ENCODE data around the gene OXNAD1. TPM values are rescaled to one million over a fixed set of nuclear protein-coding genes. Genes with fewer than 3 reads are reported as not detected.

OXNAD1 gene
- total RNA-seq, 2 experiments from 2014 or later, result 26.9 to 27.1 TPM

DNA sequence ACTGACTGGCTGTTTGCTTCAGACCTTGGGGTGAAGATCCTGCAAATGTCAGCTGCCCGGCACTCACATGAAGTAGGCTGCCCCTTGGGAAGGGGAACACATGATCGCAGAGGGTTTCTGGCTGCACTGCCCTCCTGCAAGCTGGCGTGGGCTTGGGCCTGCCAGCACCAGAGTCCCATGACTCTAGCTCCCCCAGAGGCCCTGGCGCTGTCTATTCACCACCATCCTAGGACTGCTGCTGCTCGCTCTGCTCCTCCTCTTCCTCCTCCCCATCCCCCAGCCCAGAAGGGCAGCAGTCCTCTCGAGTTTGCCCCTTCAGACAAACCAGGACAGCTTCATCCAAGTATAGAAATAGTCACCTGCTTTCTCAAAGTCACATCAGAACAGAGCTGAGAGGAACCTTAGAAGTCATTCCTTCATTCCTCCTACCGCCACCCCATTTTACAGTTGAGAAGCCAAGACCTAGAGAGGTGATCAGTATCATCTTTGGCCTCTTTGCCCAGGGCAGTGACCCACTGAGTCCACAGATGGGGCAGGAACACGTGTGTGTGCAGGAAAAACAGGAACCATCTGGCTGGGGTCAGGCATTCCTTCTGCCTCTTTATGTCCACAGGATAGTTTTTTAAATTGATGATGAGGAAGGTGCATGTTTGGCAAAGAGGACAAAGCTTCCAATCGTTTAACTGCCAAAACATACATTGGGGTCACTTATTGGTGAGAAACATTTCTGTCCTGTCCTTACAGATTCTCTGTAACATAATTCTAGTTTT, 13.5 kb upstream of the OXNAD1 start:
- H3K27me3 Mint-ChIP-seq, result no peaks in the 10 kb centered on the region
- no peaks in the 10 kb centered on the region for H3K9me3 Mint-ChIP-seq
- ChIA-PET POLR2A (interaction anchor here (1.2 kb wide), 1 partner anchor 9 kb away, joined by 3 read pairs; no protein-coding TSS in a partner anchor), CTCF (interaction anchor here (1.9 kb wide), 1 partner anchor 203 kb away, joined by 7 read pairs; no protein-coding TSS in a partner anchor)
- H3K27ac Mint-ChIP-seq, result no peak overlapping the region
- no peak overlapping the region for H3K4me3 Mint-ChIP-seq
- DNase-seq, result no peak
- no peaks in the 10 kb centered on the region for H3K36me3 Mint-ChIP-seq (ENCODE audit: low read depth)
- H3K4me1 Mint-ChIP-seq, result peaks cover 43% of the 10 kb centered on the region

DNA sequence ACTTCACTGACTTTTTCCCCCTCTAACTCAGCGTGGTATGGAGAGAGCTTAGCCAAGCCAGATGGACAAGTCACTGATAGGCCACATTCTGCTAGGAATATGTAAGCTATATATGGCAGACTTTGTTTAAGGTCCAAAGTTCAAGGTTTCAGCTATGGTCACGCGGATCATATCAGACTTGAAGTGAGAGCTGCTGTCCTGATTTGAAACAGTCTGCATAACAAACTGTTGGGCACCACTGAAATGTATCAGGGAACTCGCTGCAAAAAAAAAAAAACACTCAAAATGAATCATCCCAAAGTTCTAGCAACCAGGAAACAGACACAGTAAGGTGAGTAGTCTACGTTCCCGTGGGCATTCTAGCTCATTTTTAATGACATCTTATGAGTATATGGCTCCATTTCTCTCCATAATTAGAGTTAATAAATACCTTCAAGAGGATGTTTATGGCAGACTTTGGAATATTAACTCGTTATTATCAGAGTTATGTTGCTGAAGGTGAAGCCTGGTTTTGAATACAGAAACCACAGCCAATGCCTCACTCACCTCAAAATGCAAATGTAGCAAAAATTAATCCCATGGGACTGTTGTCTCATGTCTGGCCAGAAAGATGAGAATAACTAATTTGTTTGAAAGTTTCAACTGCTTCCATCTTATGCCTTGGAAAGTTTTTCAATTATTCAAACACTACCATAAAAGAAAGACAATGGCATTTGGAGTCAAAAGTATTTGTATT, 12.6 kb upstream of the OXNAD1 start:
- H3K36me3 Mint-ChIP-seq (ENCODE audit: low read depth), result peaks cover 7% of the 10 kb centered on the region
- no peak overlapping the region for H3K4me3 Mint-ChIP-seq
- no peak overlapping the region for H3K27ac Mint-ChIP-seq
- no peaks in the 10 kb centered on the region for H3K9me3 Mint-ChIP-seq
- H3K27me3 Mint-ChIP-seq, result no peaks in the 10 kb centered on the region
- no peak for DNase-seq
- peaks cover 44% of the 10 kb centered on the region for H3K4me1 Mint-ChIP-seq
- CTCF ChIA-PET, result interaction anchor here (1.9 kb wide), 1 partner anchor 204 kb away, joined by 7 read pairs; no protein-coding TSS in a partner anchor
- POLR2A ChIA-PET, result interaction anchor here (1.2 kb wide), 1 partner anchor 9 kb away, joined by 3 read pairs; no protein-coding TSS in a partner anchor

DNA sequence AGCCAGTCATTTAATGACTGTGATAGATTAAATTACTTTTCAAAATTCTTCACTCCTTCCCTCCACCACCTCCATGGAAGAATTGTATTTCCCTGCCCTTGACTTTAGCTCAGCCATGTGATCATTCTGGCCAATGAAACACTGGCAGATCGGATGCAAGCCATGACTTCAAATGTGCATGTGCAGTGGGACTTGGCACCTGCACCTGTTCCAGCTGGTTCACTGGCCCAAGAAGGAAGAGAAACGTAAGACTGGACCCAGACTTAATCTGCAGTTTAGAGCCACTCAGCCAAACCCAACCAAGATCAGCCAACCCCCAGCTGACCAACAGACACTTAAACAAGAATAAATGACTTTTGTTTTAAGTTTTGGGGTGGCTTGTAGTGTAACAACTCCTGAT, 12.0 kb upstream of the OXNAD1 start:
- Mint-ChIP-seq H3K9me3 (no peaks in the 10 kb centered on the region), H3K4me1 (peaks cover 40% of the 10 kb centered on the region), H3K4me3 (no peak overlapping the region), H3K27ac (no peak overlapping the region), H3K27me3 (no peaks in the 10 kb centered on the region), H3K36me3 (ENCODE audit: low read depth) (peaks cover 7% of the 10 kb centered on the region)
- ChIA-PET POLR2A (interaction anchor here (1.2 to 2.6 kb wide), 2 partner anchors 10 to 12 kb away, joined by 3 to 17 read pairs; partner anchors contain the start of genes DPH3 and OXNAD1), CTCF (interaction anchor here (0.8 to 2.3 kb wide), 2 partner anchors 9 to 47 kb away, joined by 3 to 6 read pairs; no protein-coding TSS in a partner anchor)
- DNase-seq, result no peak

DNA sequence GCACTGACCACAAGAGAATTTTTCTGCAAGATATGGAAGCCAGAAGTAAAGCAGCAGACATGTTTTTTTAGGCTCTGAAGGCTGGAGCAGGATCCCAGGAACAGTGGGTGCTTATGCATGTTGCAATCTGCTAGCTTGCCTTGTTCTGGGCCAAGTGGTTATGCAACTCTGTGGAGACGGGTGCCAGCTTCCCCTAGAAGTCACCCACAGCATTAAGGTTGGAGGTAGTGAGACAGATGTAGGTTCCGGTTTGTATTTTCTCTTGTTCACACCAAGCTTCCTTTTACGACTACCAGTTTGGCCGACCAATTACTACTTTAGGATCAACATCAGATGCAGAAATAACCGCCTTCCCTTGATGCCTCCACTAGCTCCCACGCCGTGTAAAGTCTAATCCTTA, 11.4 kb upstream of the OXNAD1 start:
- H3K36me3 Mint-ChIP-seq (ENCODE audit: low read depth), result peaks cover 7% of the 10 kb centered on the region
- H3K4me3 Mint-ChIP-seq, result no peak overlapping the region
- no peak overlapping the region for H3K27ac Mint-ChIP-seq
- no peak for DNase-seq
- peaks cover 37% of the 10 kb centered on the region for H3K4me1 Mint-ChIP-seq
- H3K27me3 Mint-ChIP-seq, result no peaks in the 10 kb centered on the region
- no peaks in the 10 kb centered on the region for H3K9me3 Mint-ChIP-seq
- POLR2A ChIA-PET, result interaction anchor here (2.6 kb wide), 1 partner anchor 11 kb away, joined by 17 read pairs; the partner anchor contains the start of genes DPH3 and OXNAD1
- CTCF ChIA-PET, result interaction anchor here (0.8 to 2.3 kb wide), 2 partner anchors 10 to 48 kb away, joined by 3 to 6 read pairs; no protein-coding TSS in a partner anchor

DNA sequence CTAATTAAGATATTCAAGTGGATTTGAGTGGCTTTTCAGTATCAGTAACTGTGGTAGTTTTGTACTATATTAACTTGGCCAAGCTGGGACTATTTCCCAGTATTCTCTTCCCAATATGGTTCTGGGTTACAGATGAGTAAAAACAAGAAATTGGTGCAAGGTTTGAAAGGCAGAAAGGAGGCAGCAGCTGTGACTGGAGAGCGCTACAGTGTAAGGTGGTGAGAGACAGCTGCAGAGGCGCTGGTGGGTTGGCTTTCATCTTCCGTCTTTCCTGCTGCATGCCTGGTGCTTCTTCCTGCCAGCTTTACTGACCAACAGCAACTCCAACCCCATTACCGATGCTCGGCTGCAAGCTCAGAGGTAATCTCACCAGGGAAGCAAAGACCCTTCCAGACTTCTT, 10.1 kb upstream of the OXNAD1 start:
- peak; percentile 26 for DNase-seq
- CTCF ChIA-PET, result interaction anchor here (2.3 kb wide), 1 partner anchor 11 kb away, joined by 6 read pairs; no protein-coding TSS in a partner anchor
- H3K4me1 Mint-ChIP-seq, result peaks cover 42% of the 10 kb centered on the region
- H3K9me3 Mint-ChIP-seq, result no peaks in the 10 kb centered on the region
- peak overlapping the region; percentile 0 for H3K4me3 Mint-ChIP-seq
- peak overlapping the region; percentile 54 for H3K27ac Mint-ChIP-seq
- peaks cover 16% of the 10 kb centered on the region for H3K36me3 Mint-ChIP-seq (ENCODE audit: low read depth)
- POLR2A ChIA-PET, result interaction anchor here (1.1 to 2.6 kb wide), 3 partner anchors 10 to 80 kb away, joined by 3 to 17 read pairs (median 3); partner anchors contain the start of genes DPH3 and OXNAD1
- no peaks in the 10 kb centered on the region for H3K27me3 Mint-ChIP-seq

DNA sequence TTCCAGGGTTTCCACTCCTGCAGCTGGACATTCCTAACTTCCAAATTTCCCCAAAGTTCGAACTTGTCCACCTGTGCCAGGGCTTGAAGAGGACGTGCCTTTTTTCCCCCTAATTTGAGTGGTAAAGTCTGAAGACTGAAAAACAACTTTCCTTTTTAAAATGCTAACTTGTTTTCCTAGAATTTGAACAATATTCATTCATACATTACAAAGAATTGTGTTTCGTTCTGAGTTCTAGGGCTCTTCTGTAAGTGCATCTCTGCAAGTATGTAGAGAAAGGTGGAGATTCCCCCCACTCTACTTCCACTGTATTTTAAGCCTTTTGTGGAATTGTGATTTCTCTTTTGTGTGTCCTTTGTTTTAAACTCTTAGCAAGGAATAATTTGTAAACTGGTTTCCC, 9.7 kb upstream of the OXNAD1 start:
- Mint-ChIP-seq H3K36me3 (ENCODE audit: low read depth) (peaks cover 19% of the 10 kb centered on the region), H3K9me3 (no peaks in the 10 kb centered on the region), H3K4me1 (peaks cover 42% of the 10 kb centered on the region), H3K4me3 (peak overlapping the region; percentile 0), H3K27ac (peak overlapping the region; percentile 54), H3K27me3 (no peaks in the 10 kb centered on the region)
- DNase-seq, result no peak
- ChIA-PET POLR2A (interaction anchor here (1.1 to 2.6 kb wide), 3 partner anchors 10 to 80 kb away, joined by 3 to 17 read pairs (median 3); partner anchors contain the start of genes DPH3 and OXNAD1), CTCF (interaction anchor here (2.3 kb wide), 1 partner anchor 11 kb away, joined by 6 read pairs; no protein-coding TSS in a partner anchor)

DNA sequence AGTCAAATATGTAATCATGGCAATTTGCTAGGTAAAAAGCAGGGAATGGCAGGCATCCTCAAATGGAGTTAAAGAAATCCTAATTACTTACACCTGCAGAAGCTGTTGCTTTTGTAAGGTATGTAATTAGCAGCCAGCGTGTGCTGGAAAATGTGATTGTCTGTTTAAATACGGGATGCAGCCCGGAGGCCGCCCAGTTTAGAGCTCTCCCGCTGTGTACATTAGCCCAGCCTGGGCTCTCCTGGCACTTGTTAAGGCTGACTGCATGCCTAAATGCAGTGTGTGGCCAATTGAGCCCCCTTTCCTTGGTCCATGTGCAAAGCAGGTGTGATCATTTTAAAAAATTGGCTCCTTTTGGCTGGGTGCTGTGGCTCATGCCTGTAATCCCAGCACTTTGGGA, 9.3 kb upstream of the OXNAD1 start:
- Mint-ChIP-seq H3K27ac (no peak overlapping the region), H3K4me3 (no peak overlapping the region), H3K4me1 (peaks cover 42% of the 10 kb centered on the region), H3K36me3 (ENCODE audit: low read depth) (peaks cover 19% of the 10 kb centered on the region), H3K27me3 (no peaks in the 10 kb centered on the region), H3K9me3 (no peaks in the 10 kb centered on the region)
- DNase-seq, result no peak
- ChIA-PET CTCF (interaction anchor here (0.6 kb wide), 1 partner anchor 10 kb away, joined by 3 read pairs; the partner anchor contains the start of gene OXNAD1), POLR2A (interaction anchor here (2.6 kb wide), 1 partner anchor 9 kb away, joined by 17 read pairs; the partner anchor contains the start of genes DPH3 and OXNAD1)

DNA sequence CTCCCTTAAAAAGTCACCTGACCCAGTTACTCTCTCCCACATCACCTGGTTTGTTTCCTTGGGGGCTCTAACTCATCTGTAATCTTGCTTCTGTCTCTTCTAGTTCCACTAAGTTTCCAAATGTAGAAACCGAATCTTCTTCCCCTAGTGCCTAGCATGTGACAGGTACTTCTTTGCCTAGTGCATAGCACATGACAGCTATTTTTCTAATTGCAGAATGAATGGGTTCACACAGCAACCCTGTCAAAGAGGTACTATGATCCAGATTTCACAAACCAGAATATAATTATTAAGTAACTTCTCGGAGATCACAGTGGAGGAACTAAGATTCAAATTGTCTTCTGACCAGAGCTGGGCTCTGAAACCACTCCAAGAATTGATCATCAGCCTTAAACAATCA, 7.7 kb upstream of the OXNAD1 start:
- DNase-seq, result no peak
- POLR2A ChIA-PET, result no interaction called here
- Mint-ChIP-seq H3K9me3 (no peaks in the 10 kb centered on the region), H3K27me3 (no peaks in the 10 kb centered on the region), H3K4me1 (peaks cover 43% of the 10 kb centered on the region), H3K27ac (no peak overlapping the region), H3K4me3 (no peak overlapping the region), H3K36me3 (ENCODE audit: low read depth) (peaks cover 22% of the 10 kb centered on the region)
- CTCF ChIA-PET, result no interaction called here

DNA sequence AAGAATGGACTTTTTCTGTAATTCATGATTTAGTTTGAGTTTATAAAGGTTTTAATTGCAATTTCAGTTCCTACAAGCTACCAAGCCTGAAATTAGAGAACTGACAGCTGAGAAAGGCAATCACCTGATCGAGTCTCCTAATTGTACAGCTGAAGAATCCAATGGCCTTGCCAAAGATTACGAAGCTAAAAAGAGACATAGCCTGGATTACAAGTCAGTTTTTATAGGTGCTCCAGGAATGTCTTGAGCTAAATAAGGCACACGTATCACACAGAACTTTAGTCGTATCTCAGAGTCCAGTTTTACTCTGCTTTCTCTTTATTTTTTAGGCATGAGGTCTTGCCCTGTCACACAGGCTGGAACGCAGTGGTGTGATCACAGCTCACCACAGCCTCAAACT, 6.8 kb upstream of the OXNAD1 start:
- CTCF ChIA-PET, result interaction anchor here (1.5 kb wide), 1 partner anchor 10 kb away, joined by 12 read pairs; no protein-coding TSS in a partner anchor

DNA sequence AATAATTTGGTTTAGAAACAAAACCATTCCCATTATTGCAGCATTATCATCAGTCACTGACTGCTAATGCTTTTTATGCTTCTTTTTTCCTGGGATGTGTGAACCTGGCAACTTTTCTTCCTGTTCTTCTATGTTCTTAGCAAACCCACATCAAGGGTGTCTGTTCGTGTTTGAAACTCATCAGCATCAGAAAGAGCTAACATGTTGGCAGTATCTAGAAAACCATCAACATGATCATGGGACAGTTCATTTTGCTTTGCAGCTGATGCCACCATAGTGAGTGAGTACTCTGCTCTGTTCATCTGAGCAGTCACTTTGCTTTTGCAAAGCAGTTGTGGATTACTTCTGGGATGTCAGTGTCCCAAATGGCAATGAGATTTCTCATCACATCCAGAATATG, 6.1 kb upstream of the OXNAD1 start:
- H3K27me3 Mint-ChIP-seq, result no peaks in the 10 kb centered on the region
- H3K4me1 Mint-ChIP-seq, result peaks cover 37% of the 10 kb centered on the region
- no peaks in the 10 kb centered on the region for H3K9me3 Mint-ChIP-seq
- ChIA-PET CTCF (interaction anchor here (1.5 kb wide), 1 partner anchor 9 kb away, joined by 12 read pairs; no protein-coding TSS in a partner anchor), POLR2A (interaction anchor here (1.0 kb wide), 1 partner anchor 1049 kb away, joined by 3 read pairs; no protein-coding TSS in a partner anchor)
- H3K4me3 Mint-ChIP-seq, result no peak overlapping the region
- peaks cover 22% of the 10 kb centered on the region for H3K36me3 Mint-ChIP-seq (ENCODE audit: low read depth)
- H3K27ac Mint-ChIP-seq, result no peak overlapping the region
- DNase-seq, result no peak

More for the DNA sequence above, 6.8 kb upstream of the OXNAD1 start:
- no peak overlapping the region for H3K4me3 Mint-ChIP-seq
- no peaks in the 10 kb centered on the region for H3K9me3 Mint-ChIP-seq
- POLR2A ChIA-PET, result interaction anchor here (1.0 kb wide), 1 partner anchor 1048 kb away, joined by 3 read pairs; no protein-coding TSS in a partner anchor
- H3K27ac Mint-ChIP-seq, result no peak overlapping the region
- no peak for DNase-seq
- peaks cover 22% of the 10 kb centered on the region for H3K36me3 Mint-ChIP-seq (ENCODE audit: low read depth)
- H3K27me3 Mint-ChIP-seq, result no peaks in the 10 kb centered on the region
- peaks cover 39% of the 10 kb centered on the region for H3K4me1 Mint-ChIP-seq

DNA sequence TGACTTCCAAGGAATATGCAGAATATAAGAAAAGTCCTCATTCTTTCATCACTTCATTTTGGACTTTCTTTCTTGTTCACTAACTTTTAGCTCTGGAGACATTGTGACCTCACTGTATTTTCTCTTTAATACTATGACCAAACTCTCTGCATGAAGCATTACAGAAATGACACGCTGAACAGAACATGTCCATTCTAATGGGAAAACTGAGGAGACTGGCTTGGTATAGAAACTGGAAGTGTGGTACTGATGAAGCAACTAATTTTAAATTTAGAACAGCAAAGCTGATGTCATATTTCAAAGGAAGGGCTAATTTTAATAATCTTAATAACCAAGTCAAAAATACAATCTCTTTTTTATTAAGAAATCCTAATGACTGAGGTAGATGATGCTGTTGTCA, 5.0 kb upstream of the OXNAD1 start:
- Mint-ChIP-seq H3K27ac (no peak overlapping the region), H3K4me1 (peaks cover 32% of the 10 kb centered on the region), H3K27me3 (no peaks in the 10 kb centered on the region), H3K9me3 (no peaks in the 10 kb centered on the region), H3K36me3 (ENCODE audit: low read depth) (peaks cover 22% of the 10 kb centered on the region), H3K4me3 (no peak overlapping the region)
- CTCF ChIA-PET, result no interaction called here
- DNase-seq, result no peak
- POLR2A ChIA-PET, result interaction anchor here (0.6 kb wide), 1 partner anchor 642 kb away, joined by 4 read pairs; no protein-coding TSS in a partner anchor

DNA sequence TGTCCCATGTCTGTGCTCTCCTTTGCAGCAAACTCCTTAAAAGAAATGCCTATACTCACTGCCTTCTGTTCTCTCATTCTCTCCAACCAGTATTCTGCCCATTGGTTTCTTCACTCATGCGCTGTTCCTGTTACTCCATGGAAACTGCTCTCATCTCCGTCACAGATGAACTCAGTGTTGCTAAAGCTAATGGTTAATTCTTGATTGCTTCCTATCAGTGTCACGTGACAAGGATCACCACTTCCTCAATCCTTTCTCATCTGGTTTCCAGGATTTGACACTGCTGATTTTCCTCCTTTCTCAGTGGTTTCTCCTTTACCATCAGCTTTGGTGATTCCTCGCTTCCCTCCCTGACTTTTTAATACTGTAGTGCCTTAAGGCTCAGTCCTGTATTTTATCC, 2.8 kb upstream of the OXNAD1 start:
- no peak overlapping the region for H3K4me3 Mint-ChIP-seq
- ChIA-PET CTCF (no interaction called here), POLR2A (no interaction called here)
- no peaks in the 10 kb centered on the region for H3K27me3 Mint-ChIP-seq
- H3K4me1 Mint-ChIP-seq, result peaks cover 33% of the 10 kb centered on the region
- no peaks in the 10 kb centered on the region for H3K9me3 Mint-ChIP-seq
- H3K27ac Mint-ChIP-seq, result no peak overlapping the region
- H3K36me3 Mint-ChIP-seq (ENCODE audit: low read depth), result peaks cover 17% of the 10 kb centered on the region
- no peak for DNase-seq
